HepG2 (cell line): ENCODE results near the gene ARHGAP32.

Experiments used
- DPF2 ChIP-seq: sonication (generic); formaldehyde crosslinking; IDR thresholded peaks from 2 replicates; pipeline ENCODE4 v1.4.0; 2020; ENCODE audit warnings: mild to moderate bottlenecking, low read depth, missing genetic modification reagents, borderline replicate concordance
- EP300 ChIP-seq, 3 experiments: sonication (generic) in 1 of 3; formaldehyde crosslinking in 1 of 3; IDR thresholded peaks; 2 replicates each; pipeline versions ENCODE4 v1.5.1 to v1.6.1; 2011 to 2020; ENCODE audit warnings: low read depth in 2 of 3, low read length in 2 of 3, borderline replicate concordance in 1 of 3, improper control_type of control experiment in 1 of 3, mild to moderate bottlenecking in 1 of 3, missing genetic modification reagents in 1 of 3, moderate library complexity in 1 of 3
- ESRRA ChIP-seq: sonication (generic); formaldehyde crosslinking; IDR thresholded peaks from 2 replicates; pipeline ENCODE4 v1.5.1; 2020; ENCODE audit warnings: mild to moderate bottlenecking, low read depth, missing genetic modification reagents
- EZH2 ChIP-seq: conservative IDR thresholded peaks from 2 replicates; pipeline ENCODE4 v1.6.1; 2012; ENCODE audit warnings: mild to moderate bottlenecking, low read depth, low read length, moderate library complexity
- KDM1A ChIP-seq: IDR thresholded peaks from 2 replicates; pipeline ENCODE4 v1.6.1; 2016; ENCODE audit warnings: missing compliant biosample characterization
- MBNL3 ChIP-seq: fragments of 250-450 bp; sonication (Bioruptor Pico); conservative IDR thresholded peaks from 2 replicates; pipeline ENCODE4 v1.8.0; 2022; ENCODE audit warnings: mild to moderate bottlenecking, inconsistent platforms
- TF ChIP-seq, protein P1 (sequence below): sonication (generic); formaldehyde crosslinking; conservative IDR thresholded peaks from 2 replicates; pipeline ENCODE4 v1.4.0; 2020; ENCODE audit warnings: missing genetic modification reagents
- TF ChIP-seq, protein P2 (sequence below): sonication (generic); formaldehyde crosslinking; IDR thresholded peaks from 2 replicates; pipeline ENCODE4 v1.5.0; 2020; ENCODE audit warnings: mild to moderate bottlenecking, missing genetic modification reagents, moderate library complexity

DNA sequence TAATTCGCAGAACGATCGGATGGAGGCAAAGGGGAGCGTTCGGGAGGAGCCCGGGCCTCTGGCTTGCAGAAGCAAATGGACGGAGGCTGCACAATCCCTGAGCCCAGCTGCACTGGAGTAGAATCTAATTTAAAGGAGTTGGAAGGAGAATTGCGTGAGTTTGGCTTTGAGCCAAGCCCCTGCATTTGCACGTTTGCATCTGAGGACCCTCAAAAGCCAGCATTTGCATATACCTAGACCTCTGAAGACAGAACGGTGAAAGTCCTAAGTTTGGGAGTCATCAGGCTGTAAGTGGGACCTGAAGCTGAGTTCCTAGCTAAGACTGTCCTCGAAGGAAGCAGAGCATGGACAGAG is 265.0 kb downstream of the ARHGAP32 start:
- TF ChIP-seq MBNL3 (CRISPR knock-in tag) (no peak), EZH2 (no peak), KDM1A (CRISPR knock-in tag) (no peak), EP300 (IDR thresholded peaks at IDR 0.05; ENCODE audit: low read depth in 2 of 2, low read length in 2 of 2) (no peak), EP300 (CRISPR knock-in tag; IDR thresholded peaks at IDR 0.05; ENCODE audit: borderline replicate concordance) (no peak), DPF2 (no peak), ESRRA (CRISPR knock-in tag) (no peak)
- TF ChIP-seq, protein P1, sequence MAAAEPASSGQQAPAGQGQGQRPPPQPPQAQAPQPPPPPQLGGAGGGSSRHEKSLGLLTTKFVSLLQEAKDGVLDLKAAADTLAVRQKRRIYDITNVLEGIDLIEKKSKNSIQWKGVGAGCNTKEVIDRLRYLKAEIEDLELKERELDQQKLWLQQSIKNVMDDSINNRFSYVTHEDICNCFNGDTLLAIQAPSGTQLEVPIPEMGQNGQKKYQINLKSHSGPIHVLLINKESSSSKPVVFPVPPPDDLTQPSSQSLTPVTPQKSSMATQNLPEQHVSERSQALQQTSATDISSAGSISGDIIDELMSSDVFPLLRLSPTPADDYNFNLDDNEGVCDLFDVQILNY (CRISPR knock-in tag), result no peak
- TF ChIP-seq, protein P2, sequence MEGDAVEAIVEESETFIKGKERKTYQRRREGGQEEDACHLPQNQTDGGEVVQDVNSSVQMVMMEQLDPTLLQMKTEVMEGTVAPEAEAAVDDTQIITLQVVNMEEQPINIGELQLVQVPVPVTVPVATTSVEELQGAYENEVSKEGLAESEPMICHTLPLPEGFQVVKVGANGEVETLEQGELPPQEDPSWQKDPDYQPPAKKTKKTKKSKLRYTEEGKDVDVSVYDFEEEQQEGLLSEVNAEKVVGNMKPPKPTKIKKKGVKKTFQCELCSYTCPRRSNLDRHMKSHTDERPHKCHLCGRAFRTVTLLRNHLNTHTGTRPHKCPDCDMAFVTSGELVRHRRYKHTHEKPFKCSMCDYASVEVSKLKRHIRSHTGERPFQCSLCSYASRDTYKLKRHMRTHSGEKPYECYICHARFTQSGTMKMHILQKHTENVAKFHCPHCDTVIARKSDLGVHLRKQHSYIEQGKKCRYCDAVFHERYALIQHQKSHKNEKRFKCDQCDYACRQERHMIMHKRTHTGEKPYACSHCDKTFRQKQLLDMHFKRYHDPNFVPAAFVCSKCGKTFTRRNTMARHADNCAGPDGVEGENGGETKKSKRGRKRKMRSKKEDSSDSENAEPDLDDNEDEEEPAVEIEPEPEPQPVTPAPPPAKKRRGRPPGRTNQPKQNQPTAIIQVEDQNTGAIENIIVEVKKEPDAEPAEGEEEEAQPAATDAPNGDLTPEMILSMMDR (CRISPR knock-in tag), result no peak
